A673 (cell line): ENCODE data around the gene DEFB114. TPM values are rescaled to one million over a fixed set of nuclear protein-coding genes. Genes with fewer than 3 reads are reported as not detected.

ENCODE experiments used
- BruUV-seq: library from RNA; stranded (reverse); fragments of 400-500 nt; replicated peaks from 2 replicates; lab custom pipeline; 2021; lab: Mats Ljungman, UMichigan
- CTCF ChIA-PET: fragments of 300-600 bp; sonication (Branson Sonifier 250); formaldehyde crosslinking; loops from one replicate; lab custom pipeline; 2022; ENCODE audit warnings: antibody characterized with exemption; lab: Charles Lee
- POLR2A ChIA-PET: fragments of 300-600 bp; sonication (Branson Sonifier 250); formaldehyde crosslinking; loops from one replicate; lab custom pipeline; 2022; ENCODE audit warnings: antibody characterized with exemption; ENCODE audit not compliant: low non-redundant PET; lab: Charles Lee
- DNase-seq: peaks from one replicate; pipeline ENCODE4 v3.0.0-alpha.2; 2015; ENCODE audit warnings: low spot score
- H3K27ac ChIP-seq: fragments of 200-600 bp; sonication (generic); 2 replicates; pipeline ENCODE4 v1.5.1; 2016; ENCODE audit warnings: mixed run types, low read depth, mild to moderate bottlenecking, mixed read lengths, antibody characterized with exemption, low read length; ENCODE audit not compliant: poor library complexity, severe bottlenecking
- H3K27me3 ChIP-seq: fragments of 200-600 bp; sonication (generic); replicated peaks from 2 replicates; pipeline ENCODE4 v1.6.1; 2017; ENCODE audit warnings: mixed run types, low read depth, mild to moderate bottlenecking, mixed read lengths, antibody characterized with exemption, low read length; ENCODE audit not compliant: insufficient read depth, poor library complexity
- H3K36me3 ChIP-seq: fragments of 200-600 bp; sonication (generic); 2 replicates; pipeline ENCODE4 v1.6.1; 2016; ENCODE audit warnings: mixed run types, mild to moderate bottlenecking, mixed read lengths, antibody characterized with exemption, low read length; ENCODE audit not compliant: insufficient read depth, poor library complexity, severe bottlenecking
- H3K4me1 ChIP-seq: fragments of 200-600 bp; sonication (generic); 2 replicates; pipeline ENCODE4 v1.6.1; 2017; ENCODE audit warnings: mixed run types, mild to moderate bottlenecking, mixed read lengths, antibody characterized with exemption, low read length; ENCODE audit not compliant: insufficient read depth, poor library complexity, severe bottlenecking
- H3K4me3 ChIP-seq: fragments of 200-600 bp; sonication (generic); 2 replicates; pipeline ENCODE4 v1.5.1; 2016; ENCODE audit warnings: low read depth, mixed run types, mild to moderate bottlenecking, mixed read lengths, low read length; ENCODE audit not compliant: poor library complexity, severe bottlenecking
- H3K9me3 ChIP-seq: fragments of 200-600 bp; sonication (generic); 2 replicates; pipeline ENCODE4 v1.6.1; 2016; ENCODE audit warnings: mixed run types, low read depth, mild to moderate bottlenecking, mixed read lengths, antibody characterized with exemption, low read length; ENCODE audit not compliant: poor library complexity, severe bottlenecking
- EZH2 ChIP-seq: fragments of 200-600 bp; sonication (generic); IDR thresholded peaks from 2 replicates; pipeline ENCODE4 v1.6.1; 2017; ENCODE audit warnings: borderline replicate concordance, low read depth, mild to moderate bottlenecking, mixed read lengths, antibody characterized with exemption, low read length; ENCODE audit not compliant: poor library complexity, severe bottlenecking
- intact Hi-C: fragments of 100-400 bp; cut with micrococcal nuclease; formaldehyde crosslinking; loops from one replicate; pipeline ENCODE4 v1.10.0; 2022; ENCODE audit not compliant: unreplicated experiment
- total RNA-seq: library from RNA; stranded (reverse); gene quantifications from 2 replicates; pipeline ENCODE4 v1.2.3, GENCODE V29; 2021
- TF ChIP-seq, protein P1 (sequence below): fragments of 300-800, 200-600 bp; sonication (generic); conservative IDR thresholded peaks from 2 replicates; pipeline ENCODE4 v1.5.1; 2017; ENCODE audit warnings: low read depth, mild to moderate bottlenecking, antibody characterized with exemption, low read length, moderate library complexity, mixed read lengths

DEFB114 gene
- total RNA-seq, 1 experiment from 2014 or later: not detected

DNA sequence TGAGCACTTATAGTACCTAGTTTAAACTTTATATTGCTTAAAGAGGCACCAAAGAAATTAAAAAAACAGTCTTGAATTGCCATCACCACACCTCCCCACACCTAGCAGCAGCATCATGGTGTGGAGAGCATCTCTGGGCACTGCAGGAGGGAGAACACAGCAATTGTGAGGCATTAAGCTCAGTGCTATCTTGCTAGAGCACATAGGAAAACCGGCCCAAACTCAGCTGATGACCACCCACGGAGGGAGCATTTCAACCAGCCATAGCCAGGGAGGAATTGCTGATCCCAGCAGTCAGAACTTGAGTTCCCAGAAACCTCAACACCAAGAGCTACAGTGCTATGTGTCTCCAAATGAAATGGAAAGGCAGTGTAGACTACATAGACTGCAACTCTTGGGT is 24.9 kb upstream of the DEFB114 start:
- no peaks in the 10 kb centered on the region for H3K4me1 ChIP-seq
- H3K4me3 ChIP-seq: no peak overlapping the region
- intact Hi-C loops: no loop called here
- H3K27ac ChIP-seq: no peak overlapping the region
- BruUV-seq: no TSS peak
- no peaks in the 10 kb centered on the region for H3K36me3 ChIP-seq
- no peak for DNase-seq
- no peak for TF ChIP-seq EZH2
- TF ChIP-seq, protein P1, sequence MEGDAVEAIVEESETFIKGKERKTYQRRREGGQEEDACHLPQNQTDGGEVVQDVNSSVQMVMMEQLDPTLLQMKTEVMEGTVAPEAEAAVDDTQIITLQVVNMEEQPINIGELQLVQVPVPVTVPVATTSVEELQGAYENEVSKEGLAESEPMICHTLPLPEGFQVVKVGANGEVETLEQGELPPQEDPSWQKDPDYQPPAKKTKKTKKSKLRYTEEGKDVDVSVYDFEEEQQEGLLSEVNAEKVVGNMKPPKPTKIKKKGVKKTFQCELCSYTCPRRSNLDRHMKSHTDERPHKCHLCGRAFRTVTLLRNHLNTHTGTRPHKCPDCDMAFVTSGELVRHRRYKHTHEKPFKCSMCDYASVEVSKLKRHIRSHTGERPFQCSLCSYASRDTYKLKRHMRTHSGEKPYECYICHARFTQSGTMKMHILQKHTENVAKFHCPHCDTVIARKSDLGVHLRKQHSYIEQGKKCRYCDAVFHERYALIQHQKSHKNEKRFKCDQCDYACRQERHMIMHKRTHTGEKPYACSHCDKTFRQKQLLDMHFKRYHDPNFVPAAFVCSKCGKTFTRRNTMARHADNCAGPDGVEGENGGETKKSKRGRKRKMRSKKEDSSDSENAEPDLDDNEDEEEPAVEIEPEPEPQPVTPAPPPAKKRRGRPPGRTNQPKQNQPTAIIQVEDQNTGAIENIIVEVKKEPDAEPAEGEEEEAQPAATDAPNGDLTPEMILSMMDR: no peak
- CTCF ChIA-PET: no interaction called here
- H3K27me3 ChIP-seq: no peaks in the 10 kb centered on the region
- POLR2A ChIA-PET: no interaction called here
- H3K9me3 ChIP-seq: no peaks in the 10 kb centered on the region

DNA sequence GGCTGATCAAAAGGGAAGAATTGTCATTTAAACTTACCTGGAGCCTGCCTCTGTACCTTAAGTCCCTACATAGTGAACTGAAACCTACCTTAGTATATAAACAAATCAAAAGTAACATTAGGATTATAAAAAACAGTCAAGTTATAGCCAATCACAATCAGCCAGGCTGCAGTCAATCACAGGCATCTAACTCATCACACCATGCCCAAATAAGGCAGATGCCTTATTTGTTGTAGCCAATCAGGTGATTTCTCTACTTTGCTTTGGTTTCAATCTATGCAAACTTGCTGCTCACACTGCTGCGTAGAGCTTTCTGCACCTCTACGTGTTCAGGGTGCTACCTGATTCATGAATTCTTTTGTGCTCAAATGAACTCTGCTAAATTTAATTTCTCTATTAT is 23.8 kb upstream of the DEFB114 start:
- H3K4me3 ChIP-seq: no peak overlapping the region
- intact Hi-C loops: no loop called here
- POLR2A ChIA-PET: no interaction called here
- no peaks in the 10 kb centered on the region for H3K4me1 ChIP-seq
- CTCF ChIA-PET: no interaction called here
- no peak overlapping the region for H3K27ac ChIP-seq
- no peak for DNase-seq
- H3K27me3 ChIP-seq: no peaks in the 10 kb centered on the region
- no TSS peak for BruUV-seq
- no peak for TF ChIP-seq EZH2
- TF ChIP-seq, protein P1: no peak
- H3K36me3 ChIP-seq: no peaks in the 10 kb centered on the region
- H3K9me3 ChIP-seq: no peaks in the 10 kb centered on the region

DNA sequence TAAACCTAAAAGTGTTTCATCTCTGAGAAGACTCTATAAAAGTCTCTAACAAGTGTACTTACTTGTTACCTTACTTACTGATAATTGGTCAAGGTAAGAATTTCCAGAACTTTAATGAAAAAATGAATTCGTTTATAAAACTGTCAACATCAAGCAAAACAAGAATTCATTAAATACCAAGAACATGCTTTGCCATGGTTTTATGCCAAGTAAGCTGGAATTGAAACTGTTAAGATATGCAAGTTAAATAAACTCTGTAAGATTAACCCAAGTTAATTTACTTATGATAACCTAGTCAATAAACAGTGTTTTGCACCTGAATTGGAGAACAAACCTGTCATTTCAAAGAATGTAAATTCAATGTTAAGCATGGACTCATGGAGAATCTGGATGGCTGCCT is 22.6 kb upstream of the DEFB114 start:
- H3K27ac ChIP-seq: no peak overlapping the region
- H3K4me1 ChIP-seq: no peaks in the 10 kb centered on the region
- no peaks in the 10 kb centered on the region for H3K36me3 ChIP-seq
- no TSS peak for BruUV-seq
- no peaks in the 10 kb centered on the region for H3K9me3 ChIP-seq
- no peak for DNase-seq
- intact Hi-C loops: no loop called here
- no peak for TF ChIP-seq EZH2
- TF ChIP-seq, protein P1: no peak
- ChIA-PET POLR2A (no interaction called here), CTCF (no interaction called here)
- H3K27me3 ChIP-seq: no peaks in the 10 kb centered on the region
- H3K4me3 ChIP-seq: no peak overlapping the region
